CD4-positive, CD25-positive, alpha-beta regulatory T cell (primary cell): ENCODE results near the gene POLR1G. TPM values are rescaled to one million over a fixed set of nuclear protein-coding genes. Genes with fewer than 3 reads are reported as not detected.
"Not testable (repeated sequence)": the region's sequence is repeated elsewhere in the genome, so short reads cannot be mapped to it uniquely, and the experiment has no call there.

Experiments
- ATAC-seq, 2 donors: fragments of 150-1000 bp; cut with Tn5 transposase; one replicate each; pipeline ENCODE4 v1.10.0; 2021; ENCODE audit warnings: low read depth in 2 of 2, moderate number of reproducible peaks in 2 of 2, moderate library complexity in 1 of 2
- DNase-seq, 3 donors: peaks; one replicate each; pipeline versions ENCODE4 v3.0.0 to v3.0.0-alpha.2; 2012 to 2022; ENCODE audit warnings: mixed read lengths in 1 of 3
- H3K27ac ChIP-seq: one replicate; pipeline ENCODE4 v1.7.0; 2013; ENCODE audit warnings: mild to moderate bottlenecking, low read length; ENCODE audit not compliant: insufficient read depth, poor library complexity, severe bottlenecking
- H3K27me3 ChIP-seq: one replicate; pipeline ENCODE4 v1.7.0; 2013; ENCODE audit warnings: low read length; ENCODE audit not compliant: control insufficient read depth, insufficient read depth
- H3K36me3 ChIP-seq: one replicate; pipeline ENCODE4 v1.7.0; 2013; ENCODE audit warnings: mild to moderate bottlenecking, low read length, moderate library complexity; ENCODE audit not compliant: control insufficient read depth, insufficient read depth
- H3K4me1 ChIP-seq: 2 replicates; pipeline ENCODE4 v1.7.0; 2013; ENCODE audit warnings: mild to moderate bottlenecking, low read length; ENCODE audit not compliant: insufficient read depth, control insufficient read depth, poor library complexity, severe bottlenecking
- H3K4me3 ChIP-seq: one replicate; pipeline ENCODE4 v1.7.0; 2013; ENCODE audit warnings: low read depth, mild to moderate bottlenecking, low read length, moderate library complexity
- H3K9me3 ChIP-seq, 2 experiments: 1 replicate in 1 of 2; 2 replicates in 1 of 2; pipeline ENCODE4 v1.7.0; 2013; ENCODE audit warnings: low read length in 2 of 2, mild to moderate bottlenecking in 1 of 2, moderate library complexity in 1 of 2; ENCODE audit not compliant: control insufficient read depth in 2 of 2
- H3K27ac Mint-ChIP-seq, 3 donors: one replicate each; pipeline ENCODE4 v1.8.0; 2020 to 2022; ENCODE audit warnings: mild to moderate bottlenecking in 3 of 3, mixed read lengths in 3 of 3, moderate library complexity in 2 of 3
- H3K27me3 Mint-ChIP-seq: one replicate; pipeline ENCODE4 v1.8.0; 2022; ENCODE audit warnings: mild to moderate bottlenecking, mixed read lengths
- H3K36me3 Mint-ChIP-seq: one replicate; pipeline ENCODE4 v1.8.0; 2020; ENCODE audit warnings: mixed read lengths
- H3K4me1 Mint-ChIP-seq, 4 donors: one replicate each; pipeline ENCODE4 v1.8.0; 2020 to 2022; ENCODE audit warnings: mixed read lengths in 4 of 4, mild to moderate bottlenecking in 1 of 4
- H3K4me3 Mint-ChIP-seq, 4 donors: one replicate each; pipeline ENCODE4 v1.8.0; 2020 to 2022; ENCODE audit warnings: mild to moderate bottlenecking in 4 of 4, mixed read lengths in 4 of 4, moderate library complexity in 3 of 4
- H3K9me3 Mint-ChIP-seq, 7 donors: one replicate each; pipeline ENCODE4 v1.8.0; 2020 to 2022; ENCODE audit warnings: mixed read lengths in 7 of 7, mild to moderate bottlenecking in 3 of 7, moderate library complexity in 2 of 7
- polyA plus RNA-seq, 4 donors: library from polyadenylated mRNA; unstranded; fragments of 300-500 nt; fragmentation: Illumina TruSeq; gene quantifications; one replicate each; pipeline ENCODE4 v1.2.3, GENCODE V29; 2021
- total RNA-seq: library from RNA; stranded (reverse); gene quantifications from one replicate; pipeline ENCODE4 v1.2.3, GENCODE V29; 2022

POLR1G gene
- total and polyA plus RNA-seq, 5 donors from 2014 or later = 1.6 to 3.6 (median 2.1) TPM

- Mint-ChIP-seq H3K36me3 (peaks cover 24% of the 10 kb centered on the region), H3K9me3 (peaks cover 0 to 2% (median 0%) of the 10 kb centered on the region in 7 donors), H3K27ac (peak overlapping the region in 2 of 3 donors; percentile 80 to 83), H3K27me3 (peaks cover 17% of the 10 kb centered on the region), H3K4me1 (peaks cover 0 to 41% (median 17%) of the 10 kb centered on the region in 4 donors), H3K4me3 (no peak overlapping the region)
- Histone ChIP-seq H3K36me3 (peaks cover 11% of the 10 kb centered on the region), H3K4me3 (no peak overlapping the region), H3K4me1 (peaks cover 35% of the 10 kb centered on the region), H3K27me3 (no peaks in the 10 kb centered on the region), H3K9me3 (no peaks in the 10 kb centered on the region), H3K27ac (no peak overlapping the region)
- no peak for ATAC-seq
- DNase-seq = no peak
Measured at GRCh38 chr19:45408830-45409556, 2.5 kb downstream of the POLR1G start.

GRCh38 chr19:45409557-45409920 is 3.1 kb downstream of the POLR1G start:
- DNase-seq = no peak
- Histone ChIP-seq H3K4me1 (peaks cover 29% of the 10 kb centered on the region), H3K27me3 (no peaks in the 10 kb centered on the region), H3K36me3 (peaks cover 13% of the 10 kb centered on the region), H3K4me3 (no peak overlapping the region), H3K27ac (no peak overlapping the region), H3K9me3 (no peaks in the 10 kb centered on the region)
- Mint-ChIP-seq H3K4me1 (peaks cover 0 to 35% (median 16%) of the 10 kb centered on the region in 4 donors), H3K27ac (peak overlapping the region in 1 of 3 donors; percentile 83), H3K36me3 (peaks cover 24% of the 10 kb centered on the region), H3K4me3 (no peak overlapping the region), H3K27me3 (peaks cover 11% of the 10 kb centered on the region), H3K9me3 (peaks cover 0 to 2% (median 0%) of the 10 kb centered on the region in 7 donors)
- ATAC-seq = no peak

- not testable (repeated sequence) for H3K4me3 ChIP-seq, H3K9me3 Mint-ChIP-seq, DNase-seq, H3K9me3 ChIP-seq, H3K27ac ChIP-seq, ATAC-seq, H3K27me3 ChIP-seq, H3K27me3 Mint-ChIP-seq
- H3K4me1 Mint-ChIP-seq = peaks cover 0 to 27% (median 10%) of the 10 kb centered on the region in 4 donors
- H3K36me3 ChIP-seq = peaks cover 18% of the 10 kb centered on the region
- peak overlapping the region in 2 of 4 donors; percentile 17 to 94 for H3K4me3 Mint-ChIP-seq
- peaks cover 21% of the 10 kb centered on the region for H3K4me1 ChIP-seq
- H3K36me3 Mint-ChIP-seq = peaks cover 24% of the 10 kb centered on the region
- H3K27ac Mint-ChIP-seq = peak overlapping the region in 1 of 3 donors; percentile 71
Measured at GRCh38 chr19:45410330-45410729, 3.9 kb downstream of the POLR1G start.

GRCh38 chr19:45413497-45413896 is 7.1 kb downstream of the POLR1G start:
- Mint-ChIP-seq H3K4me3 (no peak overlapping the region), H3K27ac (no peak overlapping the region), H3K9me3 (peaks cover 0 to 2% (median 0%) of the 10 kb centered on the region in 7 donors), H3K36me3 (peaks cover 25% of the 10 kb centered on the region), H3K27me3 (no peaks in the 10 kb centered on the region), H3K4me1 (peaks cover 0 to 5% (median 3%) of the 10 kb centered on the region in 4 donors)
- peaks cover 18% of the 10 kb centered on the region for H3K36me3 ChIP-seq
- no peaks in the 10 kb centered on the region for H3K27me3 ChIP-seq
- H3K27ac ChIP-seq = no peak overlapping the region
- ATAC-seq = no peak
- H3K9me3 ChIP-seq = no peaks in the 10 kb centered on the region
- no peak overlapping the region for H3K4me3 ChIP-seq
- DNase-seq = no peak
- H3K4me1 ChIP-seq = no peaks in the 10 kb centered on the region

GRCh38 chr19:45414468-45414867 is 8.0 kb downstream of the POLR1G start:
- Mint-ChIP-seq H3K4me1 (peaks cover 0 to 15% (median 3%) of the 10 kb centered on the region in 4 donors), H3K9me3 (no peaks in the 10 kb centered on the region), H3K27me3 (no peaks in the 10 kb centered on the region), H3K4me3 (no peak overlapping the region), H3K27ac (no peak overlapping the region), H3K36me3 (peaks cover 20% of the 10 kb centered on the region)
- DNase-seq (no peak), ATAC-seq (no peak)
- Histone ChIP-seq H3K4me3 (no peak overlapping the region), H3K9me3 (no peaks in the 10 kb centered on the region), H3K36me3 (peaks cover 18% of the 10 kb centered on the region), H3K27me3 (no peaks in the 10 kb centered on the region), H3K4me1 (peaks cover 4% of the 10 kb centered on the region), H3K27ac (no peak overlapping the region)

GRCh38 chr19:45417151-45417550 is 10.7 kb downstream of the POLR1G start:
- Histone ChIP-seq H3K27me3 (no peaks in the 10 kb centered on the region), H3K4me1 (peaks cover 15% of the 10 kb centered on the region), H3K36me3 (peaks cover 18% of the 10 kb centered on the region), H3K27ac (no peak overlapping the region), H3K4me3 (no peak overlapping the region), H3K9me3 (no peaks in the 10 kb centered on the region)
- no peaks in the 10 kb centered on the region for H3K27me3 Mint-ChIP-seq
- H3K27ac Mint-ChIP-seq = peak overlapping the region in 1 of 3 donors; percentile 92
- peaks cover 0 to 33% (median 8%) of the 10 kb centered on the region in 4 donors for H3K4me1 Mint-ChIP-seq
- no peak for ATAC-seq
- no peak for DNase-seq
- peaks cover 20% of the 10 kb centered on the region for H3K36me3 Mint-ChIP-seq
- H3K9me3 Mint-ChIP-seq = no peaks in the 10 kb centered on the region
- no peak overlapping the region for H3K4me3 Mint-ChIP-seq

- H3K36me3 Mint-ChIP-seq = peaks cover 12% of the 10 kb centered on the region
- no peaks in the 10 kb centered on the region for H3K9me3 Mint-ChIP-seq
Measured at GRCh38 chr19:45418802-45419201, 12.4 kb downstream of the POLR1G start.

GRCh38 chr19:45419396-45419795 is 13.0 kb downstream of the POLR1G start:
- Mint-ChIP-seq H3K9me3 (no peaks in the 10 kb centered on the region), H3K27ac (no peak overlapping the region), H3K4me3 (peak overlapping the region in 2 of 4 donors; percentile 28 to 58), H3K36me3 (peaks cover 10% of the 10 kb centered on the region), H3K27me3 (no peaks in the 10 kb centered on the region), H3K4me1 (peaks cover under 1 to 49% (median 20%) of the 10 kb centered on the region in 4 donors)
- DNase-seq (peak in 1 of 3 donors; percentile 58), ATAC-seq (peak; percentile 38 to 55)
- H3K4me1 ChIP-seq = peaks cover 32% of the 10 kb centered on the region
- no peaks in the 10 kb centered on the region for H3K9me3 ChIP-seq
- peaks cover 6% of the 10 kb centered on the region for H3K36me3 ChIP-seq
- H3K27me3 ChIP-seq = no peaks in the 10 kb centered on the region
- H3K27ac ChIP-seq = no peak overlapping the region
- no peak overlapping the region for H3K4me3 ChIP-seq

More at GRCh38 chr19:45418802-45419201, 12.4 kb downstream of the POLR1G start:
- no peak overlapping the region for H3K27ac ChIP-seq
- peaks cover 26% of the 10 kb centered on the region for H3K4me1 ChIP-seq
- no peaks in the 10 kb centered on the region for H3K27me3 Mint-ChIP-seq
- H3K4me1 Mint-ChIP-seq = peaks cover 0 to 43% (median 18%) of the 10 kb centered on the region in 4 donors
- peak overlapping the region in 1 of 4 donors; percentile 61 for H3K4me3 Mint-ChIP-seq
- H3K9me3 ChIP-seq = no peaks in the 10 kb centered on the region
- no peak overlapping the region for H3K4me3 ChIP-seq
- H3K27ac Mint-ChIP-seq = no peak overlapping the region
- H3K27me3 ChIP-seq = no peaks in the 10 kb centered on the region
- DNase-seq (no peak), ATAC-seq (no peak)
- peaks cover 8% of the 10 kb centered on the region for H3K36me3 ChIP-seq
